ENCODE results near the gene STEAP3.

GRCh38 chr2:119247844-119248271, 24.2 kb downstream of the STEAP3 start:
- TF ChIP-seq CTCF (IDR thresholded peaks at IDR 0.05) (no peak), EP300 (IDR thresholded peaks at IDR 0.05) (no peak)
